Activated T-cell treated with anti-CD3 and anti-CD28 coated beads for 48 hours (primary cell): ENCODE data around the gene SCAMP3.
A peak's percentile ranks its signal among the peaks of the same experiment; 100 is the strongest.
"Not testable (repeated sequence)": the region's sequence is repeated elsewhere in the genome, so short reads cannot be mapped to it uniquely, and the experiment has no call there.

Experiments used
- DNase-seq: peaks from one replicate; pipeline ENCODE4 v3.0.0-alpha.2; 2020; ENCODE audit warnings: low read depth

Gene SCAMP3

GRCh38 chr1:155254714-155255242, 7.4 kb downstream of the SCAMP3 start:
- no peak for DNase-seq

GRCh38 chr1:155254228-155254713, 7.9 kb downstream of the SCAMP3 start:
- no peak for DNase-seq

- DNase-seq: no peak
These were observed 8.4 kb downstream of the SCAMP3 start for GRCh38 chr1:155253797-155254196.

- DNase-seq: no peak
These were observed 9.0 kb downstream of the SCAMP3 start for GRCh38 chr1:155253208-155253607.

- no peak for DNase-seq
These were observed 10.6 kb downstream of the SCAMP3 start for GRCh38 chr1:155251566-155251965.

GRCh38 chr1:155250633-155251449, 11.3 kb downstream of the SCAMP3 start:
- DNase-seq: peak; percentile 96

GRCh38 chr1:155250246-155250632, 11.9 kb downstream of the SCAMP3 start:
- no peak for DNase-seq

GRCh38 chr1:155247667-155248553, 14.2 kb downstream of the SCAMP3 start:
- no peak for DNase-seq

GRCh38 chr1:155246796-155247195, 15.4 kb downstream of the SCAMP3 start:
- DNase-seq: not testable (repeated sequence)

GRCh38 chr1:155245163-155245524, 17.0 kb downstream of the SCAMP3 start:
- DNase-seq: no peak

GRCh38 chr1:155244368-155245162, 17.6 kb downstream of the SCAMP3 start:
- DNase-seq: peak; percentile 95

GRCh38 chr1:155242805-155243358, 19.3 kb downstream of the SCAMP3 start:
- no peak for DNase-seq

GRCh38 chr1:155241841-155242264, 20.3 kb downstream of the SCAMP3 start:
- DNase-seq: no peak

GRCh38 chr1:155241069-155241679, 21.0 kb downstream of the SCAMP3 start:
- no peak for DNase-seq

- no peak for DNase-seq
These were observed 25.7 kb downstream of the SCAMP3 start for GRCh38 chr1:155236451-155236850.

GRCh38 chr1:155235375-155235774, 26.8 kb downstream of the SCAMP3 start:
- not testable (repeated sequence) for DNase-seq

GRCh38 chr1:155233502-155233901, 28.7 kb downstream of the SCAMP3 start:
- DNase-seq: not testable (repeated sequence)

GRCh38 chr1:155232001-155232978, 29.9 kb downstream of the SCAMP3 start:
- not testable (repeated sequence) for DNase-seq

GRCh38 chr1:155231302-155231701, 30.9 kb downstream of the SCAMP3 start:
- not testable (repeated sequence) for DNase-seq

- no peak for DNase-seq
These were observed 34.1 kb downstream of the SCAMP3 start for GRCh38 chr1:155228096-155228427.
